HG03025 (cell line): Measurements from ENCODE around the gene BPTF.
"Not testable (repeated sequence)": the region's sequence is repeated elsewhere in the genome, so short reads cannot be mapped to it uniquely, and the experiment has no call there.

Source experiments
- ATAC-seq: cut with Tn5 transposase; IDR thresholded peaks from one replicate; pipeline ENCODE4 v1.9.1; 2021; ENCODE audit warnings: mild to moderate bottlenecking, moderate library complexity; ENCODE audit not compliant: unreplicated experiment, low FRiP score

BPTF gene

GRCh38 chr17:67824735-67825626, at the start of gene BPTF:
BPTF (plus strand) TSS chr17:67825503; CDS start chr17:67825725, 222 bp downstream.
- ATAC-seq: peak; percentile 87

DNA sequence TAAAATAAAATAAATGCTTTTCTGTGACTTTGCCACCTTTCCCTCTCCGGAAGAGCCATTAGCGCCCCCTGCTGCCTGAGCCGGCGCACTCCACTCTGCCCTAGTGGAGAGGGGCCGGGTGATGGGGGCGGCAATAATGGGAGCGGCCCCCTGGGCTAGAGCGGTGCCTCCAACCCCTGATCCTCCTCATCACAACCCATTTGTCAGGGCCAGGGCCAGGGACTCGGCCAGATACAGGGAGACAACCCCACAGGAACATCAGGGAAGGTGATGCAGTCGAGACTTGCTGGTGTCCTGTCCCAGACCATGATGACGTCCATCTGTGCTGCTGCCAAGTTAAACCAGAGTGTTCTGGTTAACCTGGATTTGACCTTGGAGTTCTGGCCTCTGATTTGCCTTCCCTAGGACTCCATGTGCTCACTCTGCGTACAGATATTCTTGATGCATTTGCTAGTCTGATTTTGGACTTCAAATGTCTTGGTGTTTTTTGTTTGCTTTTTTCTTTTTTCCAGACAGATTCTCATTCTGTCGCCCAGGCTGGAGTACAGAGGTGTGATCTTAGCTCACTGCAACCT, 46.1 kb upstream of the BPTF start:
- no peak for ATAC-seq

- no peak for ATAC-seq
Observed at GRCh38 chr17:67784364-67785121, 40.8 kb upstream of the BPTF start.

GRCh38 chr17:67785122-67785477, 40.2 kb upstream of the BPTF start:
- ATAC-seq: no peak

- ATAC-seq: no peak
Observed at GRCh38 chr17:67785504-67785903, 39.8 kb upstream of the BPTF start.

DNA sequence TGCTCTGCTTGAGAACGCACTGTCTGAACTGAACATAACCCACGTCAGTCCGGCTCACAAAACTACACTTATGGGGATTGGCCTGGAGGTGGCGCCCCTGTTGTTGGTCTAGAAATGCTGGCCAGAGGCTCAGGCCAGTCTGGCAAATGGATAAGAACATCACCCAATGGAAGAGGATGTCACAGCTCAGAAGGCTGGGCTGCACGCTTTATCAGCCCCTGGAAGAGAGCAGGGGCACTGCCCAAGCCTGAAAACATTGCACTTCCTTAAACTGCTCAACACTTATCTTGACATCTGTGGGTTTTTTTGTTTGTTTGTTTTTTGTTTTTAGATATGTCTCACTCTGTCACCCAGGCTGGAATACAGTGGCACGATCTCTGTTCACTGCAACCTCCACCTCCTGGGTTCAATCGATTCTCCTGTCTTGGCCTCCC, 24.8 kb upstream of the BPTF start:
- peak; percentile 53 for ATAC-seq

- no peak for ATAC-seq
Observed at GRCh38 chr17:67801626-67802175, 23.6 kb upstream of the BPTF start.

GRCh38 chr17:67810464-67810863, 14.8 kb upstream of the BPTF start:
- no peak for ATAC-seq

GRCh38 chr17:67812380-67812779, 12.9 kb upstream of the BPTF start:
- ATAC-seq: not testable (repeated sequence)

- no peak for ATAC-seq
Observed at GRCh38 chr17:67813803-67814180, 11.5 kb upstream of the BPTF start.

GRCh38 chr17:67818110-67819002, 6.9 kb upstream of the BPTF start:
- no peak for ATAC-seq

DNA sequence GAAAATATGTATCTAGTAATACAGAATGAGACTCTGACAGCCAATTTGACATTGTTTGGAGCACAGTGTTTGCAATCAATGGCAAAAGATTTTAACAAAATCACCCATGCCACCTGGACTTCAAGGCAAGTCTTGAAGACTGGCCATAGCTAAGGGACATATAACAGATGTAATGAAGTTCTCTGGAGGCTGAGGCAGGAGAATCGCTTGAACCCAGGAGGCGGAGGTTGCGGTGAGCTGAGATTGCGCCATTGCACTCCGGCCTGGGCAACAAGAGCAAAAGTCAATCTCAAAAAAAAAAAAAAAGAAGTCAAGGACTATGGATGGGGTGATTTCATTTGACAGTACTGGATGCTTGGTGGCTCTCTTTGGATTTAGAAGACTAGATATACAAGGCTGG, 5.6 kb upstream of the BPTF start:
- no peak for ATAC-seq

DNA sequence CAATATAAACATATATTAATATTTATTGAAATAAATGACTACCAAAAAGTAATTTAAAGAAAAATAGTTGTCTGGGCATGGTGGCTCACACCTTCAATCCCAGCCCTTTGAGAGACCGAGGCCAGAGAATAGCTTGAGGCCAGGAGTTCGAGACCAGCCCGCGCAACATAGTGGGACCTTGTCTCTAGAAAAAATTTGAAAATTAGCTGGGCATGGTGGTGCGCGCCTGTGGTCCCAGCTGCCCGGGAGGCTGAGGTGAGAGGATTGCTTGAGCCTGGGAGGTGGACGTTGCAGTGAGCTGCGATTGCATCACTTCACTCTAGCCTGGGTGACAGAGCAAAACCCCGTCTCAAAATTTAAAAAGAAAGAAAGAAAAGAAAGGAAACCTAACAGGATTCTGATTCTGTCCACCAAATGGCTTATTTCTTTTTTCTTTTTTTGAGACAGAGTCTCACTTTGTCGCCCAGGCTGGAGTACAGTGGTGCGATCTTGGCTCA, 3.4 kb upstream of the BPTF start:
- ATAC-seq: no peak

- peak; percentile 40 for ATAC-seq
Observed at GRCh38 chr17:67825627-67826601, 611 bp downstream of the BPTF start.

- no peak for ATAC-seq
Observed at GRCh38 chr17:67829331-67829730, 4.0 kb downstream of the BPTF start.

- ATAC-seq: no peak
Observed at GRCh38 chr17:67830440-67830839, 5.1 kb downstream of the BPTF start.

DNA sequence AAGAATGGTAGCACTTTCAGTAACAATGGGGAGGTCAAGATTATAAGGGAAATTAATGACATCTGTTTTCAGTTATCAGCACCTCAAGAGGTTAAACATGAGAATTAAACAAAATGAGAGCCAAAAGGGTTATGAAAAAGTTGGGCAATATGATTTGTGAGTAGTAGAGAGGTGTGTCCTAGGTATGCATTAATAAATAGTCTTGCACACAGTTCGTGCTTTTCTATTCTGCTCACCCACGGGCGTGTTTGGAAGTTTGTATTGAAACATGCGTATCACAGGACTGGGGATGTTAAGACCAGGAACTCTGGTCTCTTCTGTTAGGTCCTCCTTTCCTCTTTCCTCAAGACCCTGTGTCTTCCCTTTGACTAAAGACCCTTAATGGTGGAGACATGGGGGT, 6.0 kb downstream of the BPTF start:
- ATAC-seq: no peak

- ATAC-seq: no peak
Observed at GRCh38 chr17:67833134-67833533, 7.8 kb downstream of the BPTF start.
